ENCODE data around the gene FIBP. TPM values are rescaled to one million over a fixed set of nuclear protein-coding genes. Genes with fewer than 3 reads are reported as not detected.

The FIBP gene
- total and polyA plus RNA-seq, 2 experiments from 2014 or later = 140 to 199 TPM

GRCh38 chr11:65885808-65886536 lies 2.3 kb downstream of the FIBP start:
- H3K9me3 ChIP-seq (ENCODE audit: low read depth) = no peaks in the 10 kb centered on the region
- H3K4me3 ChIP-seq = no peak overlapping the region
- TF ChIP-seq, protein P1, sequence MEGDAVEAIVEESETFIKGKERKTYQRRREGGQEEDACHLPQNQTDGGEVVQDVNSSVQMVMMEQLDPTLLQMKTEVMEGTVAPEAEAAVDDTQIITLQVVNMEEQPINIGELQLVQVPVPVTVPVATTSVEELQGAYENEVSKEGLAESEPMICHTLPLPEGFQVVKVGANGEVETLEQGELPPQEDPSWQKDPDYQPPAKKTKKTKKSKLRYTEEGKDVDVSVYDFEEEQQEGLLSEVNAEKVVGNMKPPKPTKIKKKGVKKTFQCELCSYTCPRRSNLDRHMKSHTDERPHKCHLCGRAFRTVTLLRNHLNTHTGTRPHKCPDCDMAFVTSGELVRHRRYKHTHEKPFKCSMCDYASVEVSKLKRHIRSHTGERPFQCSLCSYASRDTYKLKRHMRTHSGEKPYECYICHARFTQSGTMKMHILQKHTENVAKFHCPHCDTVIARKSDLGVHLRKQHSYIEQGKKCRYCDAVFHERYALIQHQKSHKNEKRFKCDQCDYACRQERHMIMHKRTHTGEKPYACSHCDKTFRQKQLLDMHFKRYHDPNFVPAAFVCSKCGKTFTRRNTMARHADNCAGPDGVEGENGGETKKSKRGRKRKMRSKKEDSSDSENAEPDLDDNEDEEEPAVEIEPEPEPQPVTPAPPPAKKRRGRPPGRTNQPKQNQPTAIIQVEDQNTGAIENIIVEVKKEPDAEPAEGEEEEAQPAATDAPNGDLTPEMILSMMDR (IDR thresholded peaks at IDR 0.05; ENCODE audit: low read depth, low read length) = no peak
- no peaks in the 10 kb centered on the region for H3K27me3 ChIP-seq
- DNase-seq (ENCODE audit: low read depth in 1 of 2, low spot score in 1 of 2) = no peak
- H3K27ac ChIP-seq = no peak overlapping the region
- H3K4me1 ChIP-seq (ENCODE audit: low read depth) = peaks cover 11% of the 10 kb centered on the region
- peaks cover 19% of the 10 kb centered on the region for H3K36me3 ChIP-seq

DNA sequence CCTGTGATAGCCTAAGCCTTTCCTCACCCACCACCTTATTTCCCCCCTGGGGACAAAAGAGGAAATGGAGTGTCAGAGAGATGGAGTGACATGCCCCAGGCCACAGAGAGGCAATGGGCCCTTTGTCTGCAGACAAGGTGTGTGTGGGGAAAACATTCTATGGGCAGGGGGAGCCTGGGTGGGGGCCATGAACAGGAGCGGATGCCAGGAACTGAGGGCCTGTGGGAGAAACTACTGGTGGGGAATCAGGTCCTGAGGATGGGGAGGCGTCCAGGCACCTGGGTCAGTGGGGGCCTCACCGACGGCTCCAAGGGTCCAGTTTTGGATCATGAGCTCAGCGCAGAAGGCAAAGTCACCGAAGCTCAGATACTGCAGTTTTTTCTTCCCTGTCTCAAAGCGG lies 3.0 kb downstream of the FIBP start:
- peaks cover 19% of the 10 kb centered on the region for H3K36me3 ChIP-seq
- TF ChIP-seq, protein P1 (IDR thresholded peaks at IDR 0.05; ENCODE audit: low read depth, low read length) = no peak
- H3K4me3 ChIP-seq = no peak overlapping the region
- no peak for DNase-seq (ENCODE audit: low read depth in 1 of 2, low spot score in 1 of 2)
- no peaks in the 10 kb centered on the region for H3K9me3 ChIP-seq (ENCODE audit: low read depth)
- no peaks in the 10 kb centered on the region for H3K27me3 ChIP-seq
- H3K4me1 ChIP-seq (ENCODE audit: low read depth) = peaks cover 11% of the 10 kb centered on the region
- H3K27ac ChIP-seq = no peak overlapping the region

GRCh38 chr11:65884716-65885092 lies 3.6 kb downstream of the FIBP start:
- H3K4me1 ChIP-seq (ENCODE audit: low read depth) = peaks cover 6% of the 10 kb centered on the region
- H3K27ac ChIP-seq = no peak overlapping the region
- H3K36me3 ChIP-seq = peaks cover 19% of the 10 kb centered on the region
- TF ChIP-seq, protein P1 (IDR thresholded peaks at IDR 0.05; ENCODE audit: low read depth, low read length) = peak; percentile 100
- H3K4me3 ChIP-seq = no peak overlapping the region
- H3K9me3 ChIP-seq (ENCODE audit: low read depth) = no peaks in the 10 kb centered on the region
- peak; percentile 78 to 82 for DNase-seq (ENCODE audit: low read depth in 1 of 2, low spot score in 1 of 2)
- no peaks in the 10 kb centered on the region for H3K27me3 ChIP-seq

DNA sequence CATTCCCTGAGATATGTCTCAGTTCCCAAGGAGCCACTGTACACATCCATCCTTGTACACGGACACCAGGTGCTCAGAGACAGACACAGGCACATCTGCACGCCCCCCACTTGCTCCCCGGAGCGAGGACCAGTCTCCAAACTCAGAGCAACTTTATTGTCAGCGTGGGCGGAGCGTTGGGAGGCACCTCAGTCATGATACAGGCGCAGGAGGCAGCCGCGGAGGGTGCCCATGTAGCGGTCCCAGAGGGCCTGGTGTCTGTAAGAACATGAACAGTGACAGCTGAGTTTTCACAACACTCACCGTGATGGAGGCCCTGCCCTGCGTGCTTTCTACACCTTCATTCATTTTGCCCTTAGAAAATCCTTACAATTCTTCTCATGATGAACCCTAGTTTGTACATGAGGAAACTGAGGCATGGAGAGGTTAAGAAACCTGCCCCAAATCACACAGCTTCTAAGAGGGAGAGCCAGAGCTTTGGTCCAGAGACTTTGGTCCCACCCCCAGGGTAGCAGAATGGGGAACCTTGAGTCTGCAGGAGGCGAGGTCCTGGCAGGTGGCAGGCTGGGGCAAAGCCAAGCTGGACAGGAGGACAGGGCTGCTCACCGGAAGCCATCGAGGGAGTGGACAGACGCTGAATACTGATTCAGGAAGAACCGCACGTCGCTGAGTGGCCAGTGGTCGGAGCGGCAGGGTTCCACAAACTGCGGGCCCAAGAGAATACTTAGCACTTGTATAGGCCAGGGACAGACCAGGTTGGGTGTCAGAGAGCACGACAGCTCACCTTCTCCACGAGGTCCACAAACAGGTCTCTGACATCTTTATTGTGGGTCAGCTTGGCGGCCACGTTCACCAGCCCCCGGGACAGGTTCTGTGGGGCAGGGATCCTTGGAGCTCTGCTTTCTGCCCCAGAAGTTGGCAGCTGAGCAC lies 4.2 kb downstream of the FIBP start:
- no peak for DNase-seq (ENCODE audit: low read depth in 1 of 2, low spot score in 1 of 2)
- Histone ChIP-seq H3K4me3 (no peak overlapping the region), H3K36me3 (peaks cover 19% of the 10 kb centered on the region)

DNA sequence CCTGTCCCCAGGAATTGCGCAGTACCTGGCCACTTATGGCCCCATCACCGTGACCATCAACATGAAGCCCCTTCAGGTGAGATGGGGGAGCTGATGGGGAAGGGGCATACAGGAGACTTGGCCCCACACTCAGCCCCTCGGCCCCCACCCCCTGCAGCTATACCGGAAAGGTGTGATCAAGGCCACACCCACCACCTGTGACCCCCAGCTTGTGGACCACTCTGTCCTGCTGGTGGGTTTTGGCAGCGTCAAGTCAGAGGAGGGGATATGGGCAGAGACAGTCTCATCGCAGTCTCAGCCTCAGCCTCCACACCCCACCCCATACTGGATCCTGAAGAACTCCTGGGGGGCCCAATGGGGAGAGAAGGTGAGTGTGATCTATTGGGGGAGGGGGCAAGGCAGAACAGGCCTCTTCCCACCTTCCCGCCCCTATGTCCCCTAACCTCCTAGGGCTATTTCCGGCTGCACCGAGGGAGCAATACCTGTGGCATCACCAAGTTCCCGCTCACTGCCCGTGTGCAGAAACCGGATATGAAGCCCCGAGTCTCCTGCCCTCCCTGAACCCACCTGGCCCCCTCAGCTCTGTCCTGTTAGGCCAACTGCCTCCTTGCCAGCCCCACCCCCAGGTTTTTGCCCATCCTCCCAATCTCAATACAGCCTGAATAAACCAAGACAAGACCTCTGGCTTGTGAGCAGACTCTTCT lies 5.1 kb downstream of the FIBP start:
- no peaks in the 10 kb centered on the region for H3K4me1 ChIP-seq (ENCODE audit: low read depth)
- H3K27me3 ChIP-seq = no peaks in the 10 kb centered on the region
- no peak overlapping the region for H3K4me3 ChIP-seq
- H3K27ac ChIP-seq = no peak overlapping the region
- TF ChIP-seq, protein P1 (IDR thresholded peaks at IDR 0.05; ENCODE audit: low read depth, low read length) = no peak
- H3K9me3 ChIP-seq (ENCODE audit: low read depth) = no peaks in the 10 kb centered on the region
- no peak for DNase-seq (ENCODE audit: low read depth in 1 of 2, low spot score in 1 of 2)
- peaks cover 19% of the 10 kb centered on the region for H3K36me3 ChIP-seq

More for the DNA sequence above, 4.2 kb downstream of the FIBP start:
- Histone ChIP-seq H3K4me1 (ENCODE audit: low read depth) (peaks cover under 1% of the 10 kb centered on the region), H3K27me3 (no peaks in the 10 kb centered on the region), H3K27ac (no peak overlapping the region), H3K9me3 (ENCODE audit: low read depth) (no peaks in the 10 kb centered on the region)
- TF ChIP-seq, protein P1 (IDR thresholded peaks at IDR 0.05; ENCODE audit: low read depth, low read length) = no peak

Measured in cardiac muscle cell (in vitro differentiated cells and primary cell).